ENCODE measurements around the gene SPATA20.
A peak's percentile ranks its signal among the peaks of the same experiment; 100 is the strongest.

Gene SPATA20

GRCh38 chr17:50511058-50511457, 35.9 kb upstream of the SPATA20 start:
- DNase-seq, result peak; percentile 35
- no peak overlapping the region for H3K9ac ChIP-seq (ENCODE audit: low read length)
- no peak overlapping the region for H2AK5ac ChIP-seq (ENCODE audit: low read length)
- H3K23ac ChIP-seq (ENCODE audit: low read length), result no peak overlapping the region
- H2BK5ac ChIP-seq (ENCODE audit: low read length), result no peak overlapping the region
- no peak overlapping the region for H3K4me2 ChIP-seq (ENCODE audit: low read length)
- no peak overlapping the region for H3K56ac ChIP-seq (ENCODE audit: low read length)
- H2BK15ac ChIP-seq (replicated peaks; ENCODE audit: low read depth), result no peak overlapping the region
- no peaks in the 10 kb centered on the region for H3K27me3 ChIP-seq (ENCODE audit: insufficient read depth, low read length, poor library complexity)
- peaks cover 3% of the 10 kb centered on the region for H3K4me1 ChIP-seq (ENCODE audit: control insufficient read depth, low read depth, low read length)
- H3K4me3 ChIP-seq (ENCODE audit: low read length), result no peak overlapping the region
- H3K27ac ChIP-seq (ENCODE audit: low read depth, low read length), result no peak overlapping the region
- H4K8ac ChIP-seq (ENCODE audit: low read depth, low read length), result no peak overlapping the region
- H3K79me1 ChIP-seq (ENCODE audit: low read length), result no peaks in the 10 kb centered on the region
- no peaks in the 10 kb centered on the region for H3K36me3 ChIP-seq (ENCODE audit: control insufficient read depth, insufficient read depth, low read length)
- no peak overlapping the region for H4K5ac ChIP-seq (ENCODE audit: low read length)
- H3K79me2 ChIP-seq (ENCODE audit: control insufficient read depth, insufficient read depth, low read length), result no peaks in the 10 kb centered on the region
- H2BK120ac ChIP-seq (ENCODE audit: low read depth, low read length), result no peak overlapping the region
- H3K18ac ChIP-seq (ENCODE audit: low read length), result no peak overlapping the region
- WGBS (ENCODE audit: extremely low coverage, insufficient coverage, low lambda C conversion rate), result no CpG with 5 or more reads among the region's 3 CpGs
- no peak overlapping the region for H3K4ac ChIP-seq (ENCODE audit: low read depth, low read length)

GRCh38 chr17:50513495-50513894, 33.5 kb upstream of the SPATA20 start:
- no CpG with 5 or more reads among the region's 4 CpGs for WGBS (ENCODE audit: extremely low coverage, insufficient coverage, low lambda C conversion rate)

GRCh38 chr17:50514388-50514787, 32.6 kb upstream of the SPATA20 start:
- Histone ChIP-seq H2AK5ac (ENCODE audit: low read length) (no peak overlapping the region), H3K18ac (ENCODE audit: low read length) (no peak overlapping the region), H3K27ac (ENCODE audit: low read depth, low read length) (no peak overlapping the region), H2BK5ac (ENCODE audit: low read length) (no peak overlapping the region), H3K36me3 (ENCODE audit: control insufficient read depth, insufficient read depth, low read length) (no peaks in the 10 kb centered on the region), H4K8ac (ENCODE audit: low read depth, low read length) (no peak overlapping the region), H4K5ac (ENCODE audit: low read length) (no peak overlapping the region), H3K9ac (ENCODE audit: low read length) (no peak overlapping the region), H2BK15ac (replicated peaks; ENCODE audit: low read depth) (no peak overlapping the region), H2BK120ac (ENCODE audit: low read depth, low read length) (no peak overlapping the region), H3K4ac (ENCODE audit: low read depth, low read length) (no peak overlapping the region), H3K23ac (ENCODE audit: low read length) (no peak overlapping the region), H3K79me2 (ENCODE audit: control insufficient read depth, insufficient read depth, low read length) (no peaks in the 10 kb centered on the region), H3K27me3 (ENCODE audit: insufficient read depth, low read length, poor library complexity) (no peaks in the 10 kb centered on the region), H3K4me2 (ENCODE audit: low read length) (no peak overlapping the region), H3K56ac (ENCODE audit: low read length) (no peak overlapping the region), H3K4me3 (ENCODE audit: low read length) (no peak overlapping the region), H3K79me1 (ENCODE audit: low read length) (no peaks in the 10 kb centered on the region), H3K4me1 (ENCODE audit: control insufficient read depth, low read depth, low read length) (no peaks in the 10 kb centered on the region)
- DNase-seq, result no peak
- no CpG with 5 or more reads among the region's 3 CpGs for WGBS (ENCODE audit: extremely low coverage, insufficient coverage, low lambda C conversion rate)

More at GRCh38 chr17:50513495-50513894, 33.5 kb upstream of the SPATA20 start:
- Histone ChIP-seq H3K56ac (ENCODE audit: low read length) (no peak overlapping the region), H3K79me2 (ENCODE audit: control insufficient read depth, insufficient read depth, low read length) (no peaks in the 10 kb centered on the region), H3K27me3 (ENCODE audit: insufficient read depth, low read length, poor library complexity) (no peaks in the 10 kb centered on the region), H3K18ac (ENCODE audit: low read length) (no peak overlapping the region), H3K36me3 (ENCODE audit: control insufficient read depth, insufficient read depth, low read length) (no peaks in the 10 kb centered on the region), H3K27ac (ENCODE audit: low read depth, low read length) (no peak overlapping the region), H2BK15ac (replicated peaks; ENCODE audit: low read depth) (no peak overlapping the region), H4K5ac (ENCODE audit: low read length) (no peak overlapping the region), H2BK5ac (ENCODE audit: low read length) (no peak overlapping the region), H3K4me2 (ENCODE audit: low read length) (no peak overlapping the region), H2BK120ac (ENCODE audit: low read depth, low read length) (no peak overlapping the region), H3K4ac (ENCODE audit: low read depth, low read length) (no peak overlapping the region), H3K4me1 (ENCODE audit: control insufficient read depth, low read depth, low read length) (no peaks in the 10 kb centered on the region), H3K4me3 (ENCODE audit: low read length) (no peak overlapping the region), H4K8ac (ENCODE audit: low read depth, low read length) (no peak overlapping the region), H3K9ac (ENCODE audit: low read length) (no peak overlapping the region), H2AK5ac (ENCODE audit: low read length) (no peak overlapping the region), H3K23ac (ENCODE audit: low read length) (no peak overlapping the region), H3K79me1 (ENCODE audit: low read length) (no peaks in the 10 kb centered on the region)
- DNase-seq, result no peak

GRCh38 chr17:50514936-50515702, 31.9 kb upstream of the SPATA20 start:
- Histone ChIP-seq H3K4me2 (ENCODE audit: low read length) (no peak overlapping the region), H3K36me3 (ENCODE audit: control insufficient read depth, insufficient read depth, low read length) (no peaks in the 10 kb centered on the region), H4K5ac (ENCODE audit: low read length) (no peak overlapping the region), H3K27me3 (ENCODE audit: insufficient read depth, low read length, poor library complexity) (no peaks in the 10 kb centered on the region), H3K56ac (ENCODE audit: low read length) (no peak overlapping the region), H2BK120ac (ENCODE audit: low read depth, low read length) (no peak overlapping the region), H4K8ac (ENCODE audit: low read depth, low read length) (no peak overlapping the region), H3K4me1 (ENCODE audit: control insufficient read depth, low read depth, low read length) (no peaks in the 10 kb centered on the region), H3K79me1 (ENCODE audit: low read length) (no peaks in the 10 kb centered on the region), H2BK15ac (replicated peaks; ENCODE audit: low read depth) (no peak overlapping the region), H3K27ac (ENCODE audit: low read depth, low read length) (no peak overlapping the region), H2AK5ac (ENCODE audit: low read length) (no peak overlapping the region), H3K4ac (ENCODE audit: low read depth, low read length) (no peak overlapping the region), H3K79me2 (ENCODE audit: control insufficient read depth, insufficient read depth, low read length) (no peaks in the 10 kb centered on the region), H3K18ac (ENCODE audit: low read length) (no peak overlapping the region), H3K23ac (ENCODE audit: low read length) (no peak overlapping the region), H2BK5ac (ENCODE audit: low read length) (no peak overlapping the region), H3K9ac (ENCODE audit: low read length) (no peak overlapping the region), H3K4me3 (ENCODE audit: low read length) (no peak overlapping the region)
- WGBS (ENCODE audit: extremely low coverage, insufficient coverage, low lambda C conversion rate), result no CpG with 5 or more reads among the region's 6 CpGs
- peak; percentile 36 for DNase-seq

- Histone ChIP-seq H3K27ac (ENCODE audit: low read depth, low read length) (no peak overlapping the region), H2BK120ac (ENCODE audit: low read depth, low read length) (no peak overlapping the region), H3K56ac (ENCODE audit: low read length) (no peak overlapping the region), H2BK5ac (ENCODE audit: low read length) (no peak overlapping the region), H3K36me3 (ENCODE audit: control insufficient read depth, insufficient read depth, low read length) (no peaks in the 10 kb centered on the region), H3K18ac (ENCODE audit: low read length) (no peak overlapping the region), H3K79me2 (ENCODE audit: control insufficient read depth, insufficient read depth, low read length) (no peaks in the 10 kb centered on the region), H2BK15ac (replicated peaks; ENCODE audit: low read depth) (no peak overlapping the region), H3K79me1 (ENCODE audit: low read length) (no peaks in the 10 kb centered on the region), H3K27me3 (ENCODE audit: insufficient read depth, low read length, poor library complexity) (no peaks in the 10 kb centered on the region), H3K4me2 (ENCODE audit: low read length) (no peak overlapping the region), H3K4me3 (ENCODE audit: low read length) (no peak overlapping the region), H3K4me1 (ENCODE audit: control insufficient read depth, low read depth, low read length) (no peaks in the 10 kb centered on the region), H4K8ac (ENCODE audit: low read depth, low read length) (no peak overlapping the region), H4K5ac (ENCODE audit: low read length) (no peak overlapping the region), H3K9ac (ENCODE audit: low read length) (no peak overlapping the region), H3K23ac (ENCODE audit: low read length) (no peak overlapping the region), H3K4ac (ENCODE audit: low read depth, low read length) (no peak overlapping the region), H2AK5ac (ENCODE audit: low read length) (no peak overlapping the region)
- no CpG with 5 or more reads among the region's 4 CpGs for WGBS (ENCODE audit: extremely low coverage, insufficient coverage, low lambda C conversion rate)
- DNase-seq, result no peak
Observed at GRCh38 chr17:50517011-50517410, 30.0 kb upstream of the SPATA20 start.

All from mesendoderm (in vitro differentiated cells).